Measurements from ENCODE around the gene ESRRB.

Gene ESRRB

DNA sequence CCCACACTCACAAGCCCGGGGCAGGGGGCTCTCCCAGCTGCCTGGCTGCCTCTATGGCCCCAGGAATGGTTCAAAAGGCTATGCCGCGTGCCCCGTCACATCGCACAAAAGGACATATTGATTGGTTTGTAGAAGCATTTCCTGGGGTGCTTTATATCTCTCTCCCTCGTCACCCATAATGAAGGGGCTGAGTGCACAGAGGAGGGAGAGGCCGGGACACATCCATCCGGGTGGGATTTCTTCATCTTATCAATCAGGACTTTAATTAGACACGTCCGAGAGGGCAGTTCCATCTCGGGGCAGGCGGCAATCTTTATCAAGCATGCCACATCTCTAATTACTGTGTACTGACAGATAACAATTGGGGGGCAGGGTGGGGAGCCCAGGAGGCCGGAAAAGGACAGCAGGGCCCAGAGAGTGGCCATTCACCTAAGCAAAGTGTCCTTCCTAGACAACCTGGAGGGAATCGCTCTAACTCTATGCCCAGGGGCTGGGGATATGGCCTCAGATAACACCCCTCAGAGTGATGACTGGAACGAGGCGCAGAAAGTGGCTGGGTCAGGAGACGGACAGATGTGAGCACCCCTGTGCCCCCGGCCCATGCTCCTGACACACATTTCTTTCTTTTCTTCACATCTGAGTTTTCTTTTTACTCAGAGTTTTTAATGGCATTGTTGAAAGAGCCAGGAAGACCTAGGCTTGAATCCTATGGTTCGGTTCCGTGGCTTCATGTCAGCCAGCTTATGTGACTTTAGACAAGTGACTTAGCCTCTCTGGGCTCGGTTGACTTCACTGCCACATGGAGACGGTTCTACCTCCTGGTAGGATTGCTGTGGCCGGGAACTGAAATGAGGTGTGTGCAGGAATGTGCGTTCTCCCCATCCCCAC is 36.0 kb upstream of the ESRRB start:
- no peak for TF ChIP-seq POLR2A (IDR thresholded peaks at IDR 0.05; ENCODE audit: low read depth, low read length)
- DNase-seq (ENCODE audit: insufficient read length, low spot score) (no peak), FAIRE-seq (no peak)

DNA sequence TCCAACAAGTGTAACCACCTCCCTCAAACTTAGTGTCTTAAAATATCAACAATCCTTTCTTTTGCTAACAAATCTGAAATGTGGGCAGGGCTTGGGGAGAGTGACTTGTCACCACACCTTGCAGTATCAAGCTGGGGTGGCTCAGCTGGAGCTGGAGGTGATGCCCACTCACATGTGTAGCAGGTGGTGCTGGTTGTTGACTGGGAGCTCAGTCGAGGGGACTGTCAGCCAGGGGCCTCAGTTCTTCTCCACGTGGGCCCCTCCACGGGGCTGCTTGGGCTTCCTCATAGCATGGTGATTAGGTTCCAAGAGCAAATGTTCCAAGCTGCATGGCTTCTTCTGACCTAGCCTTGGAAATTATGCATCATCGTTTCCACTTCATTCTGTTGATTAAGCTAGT is 32.6 kb upstream of the ESRRB start:
- no peak for TF ChIP-seq POLR2A (IDR thresholded peaks at IDR 0.05; ENCODE audit: low read depth, low read length)
- FAIRE-seq (no peak), DNase-seq (ENCODE audit: insufficient read length, low spot score) (no peak)

DNA sequence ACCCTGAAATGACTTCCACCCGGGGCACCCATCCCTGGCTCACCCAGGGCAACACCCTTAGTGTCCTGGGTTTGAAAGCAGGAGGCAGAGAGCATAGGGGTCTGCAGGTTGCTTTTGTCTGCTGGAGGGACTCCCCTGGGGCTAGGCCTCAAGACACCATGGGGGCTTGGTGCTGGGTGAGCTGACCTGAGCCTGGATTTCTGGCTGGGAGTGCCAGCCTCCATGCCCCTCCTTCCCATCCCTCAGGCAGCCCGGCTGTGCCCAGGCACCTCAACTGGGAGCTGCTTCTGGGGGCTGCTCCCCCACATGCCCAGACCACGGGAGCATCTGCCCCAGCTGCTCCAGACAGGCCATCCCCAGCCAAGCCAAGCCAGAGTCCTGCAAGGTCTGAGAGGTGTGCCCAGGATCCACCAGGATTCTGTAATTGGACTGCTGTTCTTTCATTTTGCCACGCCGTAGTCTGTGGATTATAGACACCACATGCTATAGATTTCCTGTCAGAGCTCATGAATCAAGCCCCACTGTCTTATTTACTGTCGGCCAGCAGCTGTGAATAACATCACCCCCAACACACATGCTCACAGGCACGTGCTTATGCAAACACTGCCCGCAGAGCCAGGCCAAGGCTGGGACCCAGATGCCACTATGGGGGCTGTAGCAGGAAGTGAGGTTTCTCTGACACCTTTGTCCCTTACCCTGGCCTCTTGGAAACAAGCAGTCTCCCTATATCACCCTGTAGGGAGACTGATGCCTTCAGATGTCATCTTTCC is 29.4 kb upstream of the ESRRB start:
- DNase-seq (ENCODE audit: insufficient read length, low spot score), result no peak
- FAIRE-seq, result no peak
- no peak for TF ChIP-seq POLR2A (IDR thresholded peaks at IDR 0.05; ENCODE audit: low read depth, low read length)

DNA sequence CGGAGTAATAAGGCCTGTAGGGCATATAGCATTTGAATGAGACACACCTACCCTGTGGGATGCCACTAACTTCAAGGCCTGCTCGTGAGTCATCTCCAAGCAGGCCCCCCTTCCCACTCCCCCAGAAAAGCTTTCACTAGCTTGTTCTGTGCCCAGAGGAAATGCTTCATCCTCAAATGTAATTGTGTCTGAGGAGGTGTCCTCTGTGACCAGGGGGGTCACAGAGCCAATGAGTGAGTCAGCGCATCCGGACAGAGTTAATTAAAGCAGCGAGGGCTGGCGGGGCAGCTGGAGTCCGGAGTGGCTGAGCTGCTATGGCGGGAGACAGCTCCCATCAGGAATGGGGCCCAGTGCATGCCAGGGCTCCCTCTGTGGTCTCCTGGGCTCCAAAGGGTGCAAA is 27.0 kb upstream of the ESRRB start:
- FAIRE-seq (peak; percentile 65), DNase-seq (ENCODE audit: insufficient read length, low spot score) (peak; percentile 62)

DNA sequence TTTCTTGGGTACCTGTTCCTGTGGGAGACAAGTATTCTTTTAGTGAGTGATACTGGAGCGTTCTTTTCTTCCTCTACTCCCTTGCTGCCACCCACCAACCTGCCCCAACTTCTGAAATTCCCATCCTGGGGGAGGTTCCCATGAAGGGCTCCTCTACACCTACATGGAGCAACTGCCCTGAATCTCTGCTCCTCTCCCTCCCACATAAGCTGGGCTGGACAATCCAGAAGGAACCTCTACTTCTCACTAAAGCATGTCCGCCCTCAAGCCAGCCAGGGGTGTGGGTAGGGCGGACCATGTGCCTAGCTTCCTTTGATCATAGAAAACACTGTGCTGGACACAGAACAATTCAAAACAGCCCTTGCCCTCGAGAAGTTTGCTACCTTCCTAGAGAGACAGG is 25.9 kb upstream of the ESRRB start:
- FAIRE-seq, result no peak
- TF ChIP-seq POLR2A (IDR thresholded peaks at IDR 0.05; ENCODE audit: low read depth, low read length), result no peak
- no peak for DNase-seq (ENCODE audit: insufficient read length, low spot score)

More for the DNA sequence above, 27.0 kb upstream of the ESRRB start:
- no peak for TF ChIP-seq POLR2A (IDR thresholded peaks at IDR 0.05; ENCODE audit: low read depth, low read length)

DNA sequence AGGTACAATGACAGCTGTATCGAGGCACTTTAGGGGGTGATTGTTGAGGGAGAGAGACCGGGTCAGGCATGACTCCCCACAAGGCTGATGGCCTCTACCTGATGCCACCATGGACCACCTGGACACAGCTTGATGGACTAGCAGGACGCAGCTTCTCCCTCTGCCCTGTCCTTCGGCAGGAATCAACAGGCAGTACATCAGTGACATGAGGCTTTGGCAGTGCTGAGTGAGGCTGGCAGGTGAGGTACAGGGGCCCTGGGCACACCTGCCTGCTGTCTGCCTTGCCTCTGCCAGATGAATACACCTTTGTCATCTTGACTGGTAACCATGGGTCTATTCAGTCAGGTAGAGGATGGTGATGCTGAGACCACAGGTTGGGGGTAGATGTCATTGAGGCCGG is 25.3 kb upstream of the ESRRB start:
- DNase-seq (ENCODE audit: insufficient read length, low spot score), result no peak
- no peak for FAIRE-seq
- TF ChIP-seq POLR2A (IDR thresholded peaks at IDR 0.05; ENCODE audit: low read depth, low read length), result no peak

DNA sequence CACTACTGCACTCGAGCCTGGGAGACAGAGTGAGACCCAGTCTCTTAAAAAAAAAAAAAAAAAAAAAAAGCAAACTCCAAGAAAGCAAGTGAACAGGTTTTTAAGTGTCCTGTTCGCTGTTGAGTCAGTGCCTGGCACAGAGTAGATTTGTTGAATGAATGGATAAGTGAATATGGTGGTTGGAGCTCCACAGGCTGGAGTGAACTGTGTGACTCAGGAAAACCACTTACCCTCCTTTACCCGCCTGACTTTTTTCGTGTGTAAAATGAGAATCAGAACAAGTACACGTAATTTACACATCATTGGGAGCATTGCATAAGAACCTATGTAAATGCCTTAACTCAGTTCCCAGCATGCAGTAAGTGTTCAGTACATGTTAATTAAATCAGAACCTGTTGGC is 24.0 kb upstream of the ESRRB start:
- no peak for DNase-seq (ENCODE audit: insufficient read length, low spot score)
- no peak for TF ChIP-seq POLR2A (IDR thresholded peaks at IDR 0.05; ENCODE audit: low read depth, low read length)
- FAIRE-seq, result no peak

DNA sequence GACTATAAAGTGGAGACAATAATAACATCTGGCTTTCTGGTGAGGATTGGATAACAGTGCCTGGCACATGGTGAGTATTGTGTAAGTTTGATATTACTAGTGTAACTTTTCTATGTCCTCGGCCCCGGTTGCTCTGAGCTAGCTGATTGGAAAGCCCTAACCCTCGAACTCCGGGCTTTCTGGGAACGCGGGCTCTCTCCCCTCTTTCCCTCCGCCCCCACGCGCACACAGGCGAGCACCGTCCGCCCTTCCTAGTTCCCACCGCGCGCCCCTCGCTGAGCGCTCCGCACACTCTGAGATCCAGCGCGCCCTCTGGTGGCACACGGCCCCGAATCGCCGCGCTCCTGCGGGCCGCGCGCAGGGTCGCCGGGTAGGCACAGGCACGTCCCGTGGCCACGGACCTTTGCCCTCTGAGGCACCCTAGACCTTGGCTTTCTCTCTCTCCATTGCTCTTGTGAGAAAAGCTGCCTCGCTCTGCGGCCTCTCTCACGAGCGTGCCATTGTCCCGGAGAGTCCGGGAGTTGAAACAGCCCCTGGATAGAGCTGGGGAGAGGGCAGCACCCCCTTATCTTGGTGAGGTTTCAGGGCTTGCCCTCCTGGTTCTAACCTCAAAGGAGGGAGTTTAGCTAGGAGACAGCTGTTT is 23.2 kb upstream of the ESRRB start:
- TF ChIP-seq POLR2A (IDR thresholded peaks at IDR 0.05; ENCODE audit: low read depth, low read length), result no peak
- no peak for FAIRE-seq
- no peak for DNase-seq (ENCODE audit: insufficient read length, low spot score)

DNA sequence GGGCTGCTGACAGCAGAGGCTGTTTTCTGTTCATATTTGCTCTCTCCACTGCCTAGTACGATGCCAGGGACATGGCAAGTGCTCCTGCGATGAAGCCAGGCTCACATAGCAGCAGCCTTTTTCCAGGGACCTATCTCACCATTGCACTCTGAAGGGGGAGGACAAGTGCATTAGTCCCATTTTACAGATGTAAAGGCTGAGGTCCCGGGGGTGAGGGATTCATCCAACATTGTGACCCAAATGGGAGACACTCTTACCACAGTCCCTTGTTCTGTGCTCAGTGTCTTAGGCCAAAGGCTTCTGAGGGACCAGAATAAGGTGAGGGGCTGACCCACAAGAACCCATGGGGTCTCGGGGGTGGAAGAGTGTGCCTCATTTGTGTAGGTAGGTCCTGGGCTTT is 21.6 kb upstream of the ESRRB start:
- FAIRE-seq, result no peak
- no peak for DNase-seq (ENCODE audit: insufficient read length, low spot score)
- TF ChIP-seq POLR2A (IDR thresholded peaks at IDR 0.05; ENCODE audit: low read depth, low read length), result no peak

DNA sequence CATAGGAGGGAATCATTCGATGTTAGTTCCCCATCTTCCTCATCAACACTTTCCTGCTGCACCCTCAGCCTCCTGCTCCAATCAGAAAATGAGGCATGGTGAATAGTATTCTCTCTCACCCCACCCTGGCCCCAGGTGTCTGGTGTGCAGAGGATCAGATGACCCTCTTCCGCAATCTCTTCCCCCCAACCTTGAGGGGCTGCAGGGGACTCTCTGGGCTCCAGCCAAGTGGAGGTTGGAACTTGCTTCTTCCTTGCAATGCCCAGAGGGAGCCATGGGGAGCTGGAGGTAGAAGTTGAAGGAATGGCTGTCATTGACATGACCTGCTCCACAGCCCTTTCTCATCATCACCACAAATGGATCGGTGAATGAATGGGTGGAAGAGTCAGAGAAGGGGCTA is 20.2 kb upstream of the ESRRB start:
- no peak for FAIRE-seq
- TF ChIP-seq POLR2A (IDR thresholded peaks at IDR 0.05; ENCODE audit: low read depth, low read length), result no peak
- DNase-seq (ENCODE audit: insufficient read length, low spot score), result no peak

DNA sequence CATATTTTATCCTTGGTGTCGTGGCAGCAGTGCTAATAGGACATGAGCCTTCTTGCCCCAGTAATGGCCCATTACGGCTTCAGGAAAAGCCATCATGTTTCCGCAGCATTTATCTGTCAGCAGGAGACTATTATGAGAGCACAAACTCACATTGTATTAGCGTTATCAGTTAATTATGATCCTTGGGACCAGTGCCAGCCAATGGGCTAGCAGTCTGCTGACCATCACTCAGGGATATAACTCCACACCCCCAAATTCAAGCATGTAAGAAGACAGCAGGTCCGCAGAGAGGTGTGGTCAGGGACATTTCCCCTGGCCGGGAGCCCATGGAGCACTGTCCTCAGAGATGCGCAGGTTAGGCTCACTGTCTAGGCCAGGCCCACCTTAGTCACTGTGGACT is 4.9 kb upstream of the ESRRB start:
- DNase-seq (ENCODE audit: insufficient read length, low spot score) (no peak), FAIRE-seq (no peak)
- no peak for TF ChIP-seq POLR2A (IDR thresholded peaks at IDR 0.05; ENCODE audit: low read depth, low read length)

DNA sequence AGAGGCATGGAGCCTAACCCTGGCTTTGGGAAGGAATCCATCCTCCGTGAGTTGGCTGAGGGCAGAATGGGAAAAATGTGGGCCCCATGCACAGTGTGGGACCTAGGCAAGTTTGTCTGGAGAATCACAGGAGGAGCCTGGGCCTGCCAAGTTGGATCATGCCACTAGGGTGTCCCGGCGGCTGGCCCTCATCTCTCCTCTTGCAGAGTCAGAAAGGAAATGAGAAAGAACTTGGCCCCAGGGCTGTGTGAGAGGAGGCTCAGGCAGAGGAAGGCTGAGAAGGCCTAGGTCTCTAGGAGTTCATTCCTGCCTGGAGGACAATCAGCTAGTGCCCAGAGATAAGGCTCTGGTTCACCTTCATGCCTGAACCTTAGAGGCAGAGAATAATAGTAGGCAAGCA is 2.5 kb upstream of the ESRRB start:
- no peak for FAIRE-seq
- TF ChIP-seq POLR2A (IDR thresholded peaks at IDR 0.05; ENCODE audit: low read depth, low read length), result no peak
- DNase-seq (ENCODE audit: insufficient read length, low spot score), result no peak

DNA sequence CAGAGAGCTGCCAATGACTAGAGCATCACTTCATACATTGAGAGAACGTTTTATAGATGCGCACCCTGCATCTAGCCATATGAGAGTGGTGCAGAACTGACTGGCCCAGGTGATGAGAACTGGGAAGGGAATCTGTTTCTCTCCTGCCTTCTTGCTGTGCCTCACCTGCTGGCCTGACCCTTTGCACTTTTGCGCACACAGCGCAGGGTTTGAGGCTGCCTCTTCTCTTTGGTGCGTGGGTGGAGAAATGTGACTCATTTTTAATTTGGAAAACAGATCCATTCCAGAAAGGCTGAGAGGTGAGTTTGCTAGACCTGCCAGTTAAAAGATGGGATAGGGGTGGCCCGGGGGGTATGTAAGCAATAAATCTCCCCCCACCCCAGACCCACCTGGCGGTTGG is 453 bp upstream of the ESRRB start:
- TF ChIP-seq POLR2A (IDR thresholded peaks at IDR 0.05; ENCODE audit: low read depth, low read length), result no peak
- DNase-seq (ENCODE audit: insufficient read length, low spot score), result no peak
- no peak for FAIRE-seq

DNA sequence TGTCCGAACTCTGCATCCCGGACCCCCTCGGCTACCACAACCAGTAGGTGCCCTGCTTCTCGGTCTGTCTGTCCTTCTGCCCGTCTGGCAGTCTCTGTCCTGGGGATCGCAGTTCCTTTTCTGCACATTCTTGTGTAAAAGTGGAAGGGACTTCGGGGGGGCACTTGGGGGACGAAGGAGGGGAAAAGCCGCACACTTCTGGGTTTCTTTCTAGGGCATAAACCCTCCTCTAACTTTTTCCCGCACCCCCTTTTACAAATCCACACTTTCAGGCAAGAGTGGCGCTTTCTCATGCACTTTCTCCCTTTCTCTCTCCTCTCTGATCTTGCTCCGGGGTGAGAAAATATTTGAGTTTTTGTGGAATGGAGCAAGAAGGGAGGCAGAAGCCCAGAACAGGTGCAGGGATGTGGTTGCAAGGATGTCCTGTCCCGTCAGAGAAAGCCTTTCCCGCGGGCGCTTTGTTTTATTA is 506 bp downstream of the ESRRB start:
- no peak for TF ChIP-seq POLR2A (IDR thresholded peaks at IDR 0.05; ENCODE audit: low read depth, low read length)
- DNase-seq (ENCODE audit: insufficient read length, low spot score) (no peak), FAIRE-seq (no peak)

Measured in H54 (cell line).